Breast epithelium (tissue), 3 donors: ENCODE measurements around the gene CELA1.

ENCODE experiments used
- POLR2AphosphoS5 ChIP-seq, 3 donors: sonication (generic); formaldehyde crosslinking; IDR thresholded peaks; one replicate each; pipeline ENCODE4 v1.6.1; 2017; ENCODE audit warnings: antibody characterized with exemption in 3 of 3
- TF ChIP-seq, protein P1 (sequence below), 3 donors: fragments of 450-650 bp; IDR thresholded peaks; one replicate each; pipeline ENCODE4 v1.5.1; 2016 to 2017; ENCODE audit warnings: antibody characterized with exemption in 3 of 3, mild to moderate bottlenecking in 3 of 3, moderate library complexity in 3 of 3

DNA sequence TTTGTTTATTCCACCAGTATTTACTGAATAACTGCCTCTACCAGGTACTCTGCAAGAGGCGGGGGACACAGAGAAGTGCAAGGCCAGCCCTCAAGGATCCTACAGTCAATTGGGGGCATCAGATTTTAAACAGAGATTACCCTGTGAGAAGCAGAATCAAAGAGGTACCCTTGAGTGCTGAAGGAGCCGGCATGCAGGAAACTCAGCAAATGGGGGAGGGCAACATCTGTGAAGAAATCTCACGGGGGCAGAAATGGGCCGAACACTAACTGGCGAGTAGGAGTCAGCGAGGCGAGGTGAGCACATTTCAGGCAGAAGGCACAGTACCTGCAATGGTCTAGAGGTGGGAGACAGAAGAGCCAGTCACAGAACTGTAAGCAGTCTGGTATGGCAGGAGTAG is 35.7 kb upstream of the CELA1 start:
- TF ChIP-seq, protein P1, sequence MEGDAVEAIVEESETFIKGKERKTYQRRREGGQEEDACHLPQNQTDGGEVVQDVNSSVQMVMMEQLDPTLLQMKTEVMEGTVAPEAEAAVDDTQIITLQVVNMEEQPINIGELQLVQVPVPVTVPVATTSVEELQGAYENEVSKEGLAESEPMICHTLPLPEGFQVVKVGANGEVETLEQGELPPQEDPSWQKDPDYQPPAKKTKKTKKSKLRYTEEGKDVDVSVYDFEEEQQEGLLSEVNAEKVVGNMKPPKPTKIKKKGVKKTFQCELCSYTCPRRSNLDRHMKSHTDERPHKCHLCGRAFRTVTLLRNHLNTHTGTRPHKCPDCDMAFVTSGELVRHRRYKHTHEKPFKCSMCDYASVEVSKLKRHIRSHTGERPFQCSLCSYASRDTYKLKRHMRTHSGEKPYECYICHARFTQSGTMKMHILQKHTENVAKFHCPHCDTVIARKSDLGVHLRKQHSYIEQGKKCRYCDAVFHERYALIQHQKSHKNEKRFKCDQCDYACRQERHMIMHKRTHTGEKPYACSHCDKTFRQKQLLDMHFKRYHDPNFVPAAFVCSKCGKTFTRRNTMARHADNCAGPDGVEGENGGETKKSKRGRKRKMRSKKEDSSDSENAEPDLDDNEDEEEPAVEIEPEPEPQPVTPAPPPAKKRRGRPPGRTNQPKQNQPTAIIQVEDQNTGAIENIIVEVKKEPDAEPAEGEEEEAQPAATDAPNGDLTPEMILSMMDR (IDR thresholded peaks at IDR 0.05): no peak
- TF ChIP-seq POLR2AphosphoS5 (IDR thresholded peaks at IDR 0.05): no peak
